HPDE6-E6E7 (cell line): ENCODE results near the gene TNFRSF12A.

Source experiments
- DNase-seq: peaks from one replicate; pipeline ENCODE4 v3.0.0; 2011; ENCODE audit warnings: missing footprints; ENCODE audit errors: extremely low spot score

TNFRSF12A gene

DNA sequence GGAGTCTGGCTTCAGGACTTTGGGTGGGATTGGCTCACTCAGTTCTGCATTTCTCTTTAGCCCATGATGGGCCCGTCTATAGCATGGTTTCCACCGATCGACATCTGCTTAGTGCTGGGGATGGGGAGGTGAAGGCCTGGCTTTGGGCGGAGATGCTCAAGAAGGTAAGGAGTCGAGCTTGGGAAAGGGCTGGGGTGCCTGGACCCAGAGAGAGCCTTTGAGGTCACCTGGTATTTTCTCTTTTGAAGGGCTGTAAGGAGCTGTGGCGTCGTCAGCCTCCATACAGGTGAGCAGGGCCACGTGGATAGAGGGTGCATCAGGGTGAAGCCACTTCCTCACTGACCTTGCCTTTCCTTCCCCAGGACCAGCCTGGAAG, 5.8 kb downstream of the TNFRSF12A start:
- DNase-seq = no peak

GRCh38 chr16:3026609-3027488, 6.7 kb downstream of the TNFRSF12A start:
- no peak for DNase-seq

DNA sequence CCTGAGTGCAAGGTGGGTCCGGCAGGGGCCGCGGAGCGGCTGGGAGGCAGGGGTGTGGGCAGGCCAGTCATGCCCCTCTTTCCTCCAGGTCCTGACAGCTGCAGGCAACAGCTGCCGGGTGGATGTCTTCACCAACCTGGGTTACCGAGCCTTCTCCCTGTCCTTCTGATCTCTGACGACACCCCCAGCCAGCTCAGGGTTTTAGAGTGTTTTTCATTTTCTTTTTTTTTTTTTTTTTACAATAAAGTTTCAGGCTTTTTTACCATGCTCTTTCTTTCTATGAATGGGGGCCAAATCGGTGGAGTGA, 7.3 kb downstream of the TNFRSF12A start:
- DNase-seq = no peak

DNA sequence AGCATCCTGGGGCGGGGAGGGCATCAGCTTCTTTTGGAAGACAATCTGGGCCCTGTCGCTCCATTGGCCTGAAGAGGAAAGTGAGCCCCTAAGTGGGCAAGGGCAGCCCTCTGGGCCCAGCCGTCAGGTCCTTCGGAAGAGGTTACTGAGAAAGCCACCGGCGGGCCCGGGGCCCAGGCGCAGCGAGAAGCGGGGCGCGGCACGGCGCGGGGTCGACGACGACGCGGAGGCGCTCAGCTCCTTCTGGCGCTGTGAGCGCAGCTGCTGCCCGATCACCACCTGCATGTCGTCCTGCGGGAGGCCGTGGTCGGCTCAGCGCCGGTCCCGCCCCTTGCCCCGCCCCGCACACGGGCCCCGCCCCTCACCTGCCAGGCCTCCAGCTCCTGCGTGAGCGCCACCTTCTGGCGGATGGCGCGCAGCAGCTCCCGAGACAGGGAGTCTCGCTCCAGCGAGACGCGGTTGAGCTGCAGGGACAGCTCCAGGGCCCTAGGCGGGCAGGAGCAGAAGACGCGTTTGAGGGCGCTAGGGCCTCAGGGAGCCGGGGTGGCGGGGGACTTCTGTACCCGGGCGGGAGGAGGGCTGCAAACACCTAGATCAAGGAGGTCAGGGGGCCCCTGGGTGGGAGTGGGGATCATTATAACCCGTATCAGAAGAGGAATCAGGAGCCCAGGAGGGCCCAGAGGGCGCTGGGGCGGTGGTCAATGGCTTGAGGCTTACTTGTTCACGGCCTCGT, 8.0 kb downstream of the TNFRSF12A start:
- DNase-seq = peak; percentile 87

- no peak for DNase-seq
Observed at GRCh38 chr16:3028716-3029319, 8.7 kb downstream of the TNFRSF12A start.

- DNase-seq = no peak
Observed at GRCh38 chr16:3029491-3030221, 9.5 kb downstream of the TNFRSF12A start.

GRCh38 chr16:3030222-3031212, 10.3 kb downstream of the TNFRSF12A start:
- DNase-seq = no peak

DNA sequence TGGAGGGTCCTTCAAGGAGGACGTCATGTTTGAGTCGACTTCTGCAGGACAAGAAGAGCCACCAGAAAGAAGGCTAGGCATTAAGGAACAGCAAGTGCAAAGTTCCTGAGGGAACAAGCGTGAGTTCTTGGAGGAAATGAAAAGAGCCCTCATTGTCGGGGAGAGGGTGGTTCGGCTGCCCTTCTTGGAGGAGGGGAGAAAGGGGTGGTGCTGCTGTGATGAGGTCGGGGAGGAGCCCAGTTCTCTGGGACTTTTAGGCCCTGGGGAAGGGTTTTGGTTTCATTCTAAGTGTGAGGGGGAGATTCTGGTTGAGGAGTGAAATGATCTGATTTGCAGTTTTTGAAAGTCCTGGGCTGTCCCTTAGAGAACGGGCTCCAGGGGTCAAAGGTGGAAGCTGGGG, 12.5 kb downstream of the TNFRSF12A start:
- no peak for DNase-seq

DNA sequence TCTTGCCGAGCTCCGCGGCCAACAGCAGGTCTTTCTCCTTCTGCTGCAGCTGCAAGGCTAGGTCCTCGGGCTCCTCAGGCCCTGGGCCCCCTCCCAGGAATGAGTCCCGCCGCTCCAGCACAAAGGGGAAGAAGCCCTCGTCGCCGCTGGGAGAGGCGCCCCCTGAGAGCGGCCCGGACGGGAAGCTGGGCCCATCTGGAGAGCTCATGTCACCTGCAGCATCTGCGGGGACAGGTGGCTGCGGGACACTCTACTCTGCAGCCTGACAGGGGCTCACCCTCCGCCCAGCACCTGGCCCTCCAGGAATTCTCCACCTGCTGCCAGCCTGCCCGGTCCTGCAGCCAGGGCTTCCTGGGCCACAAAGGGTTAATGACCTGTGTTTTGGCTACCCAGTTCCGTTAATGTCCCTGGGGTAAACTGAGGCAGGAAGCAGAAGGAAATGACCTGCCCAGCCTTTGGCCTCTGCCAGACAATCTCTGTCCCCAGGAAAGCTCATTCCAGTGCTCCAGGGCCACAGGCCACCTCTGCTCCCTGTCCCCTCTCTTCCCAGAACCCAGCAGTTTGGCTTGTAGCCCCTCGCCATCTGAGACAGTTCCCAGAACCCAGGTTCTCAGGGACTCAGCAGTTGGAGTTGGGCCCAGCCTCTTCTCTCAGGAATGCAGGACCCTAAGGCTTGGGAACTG, 15.3 kb downstream of the TNFRSF12A start:
- no peak for DNase-seq

DNA sequence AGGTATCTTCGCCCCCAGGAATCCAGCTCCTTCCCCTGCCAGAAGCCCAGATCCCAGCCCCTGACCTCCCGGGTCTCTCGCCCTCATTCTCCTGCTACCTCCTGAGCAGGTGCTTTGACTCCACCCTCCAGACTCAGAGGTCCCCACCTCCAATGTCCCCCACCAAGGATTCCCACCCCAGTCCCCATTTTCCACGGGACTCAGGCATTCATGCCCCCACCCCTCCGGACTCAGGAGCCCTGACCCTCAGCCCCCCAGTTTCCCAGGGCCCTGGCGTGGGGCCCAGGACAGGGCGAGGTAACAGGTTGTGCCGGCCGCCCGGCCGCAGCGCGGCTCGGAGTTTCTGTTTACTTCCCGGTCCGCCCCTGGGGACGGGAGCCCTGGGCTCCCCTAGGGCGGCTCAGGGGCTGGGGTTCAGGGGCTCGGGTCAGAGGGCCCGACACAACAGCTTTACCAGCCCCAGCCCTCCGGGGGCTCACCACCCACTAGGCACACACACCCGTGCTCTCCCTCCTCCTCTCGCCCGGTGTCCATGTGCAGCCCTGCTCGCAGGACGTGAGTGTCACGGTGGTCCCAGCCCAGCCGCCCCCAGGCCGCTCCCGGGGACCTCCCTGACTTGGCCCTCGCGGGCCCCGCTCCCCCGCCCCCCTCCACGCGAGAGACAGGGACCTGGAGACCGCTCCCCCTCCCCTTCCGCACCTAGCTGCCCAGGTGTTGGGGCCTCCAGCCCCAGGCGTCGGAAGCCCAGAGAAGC, 16.0 kb downstream of the TNFRSF12A start:
- DNase-seq = no peak

DNA sequence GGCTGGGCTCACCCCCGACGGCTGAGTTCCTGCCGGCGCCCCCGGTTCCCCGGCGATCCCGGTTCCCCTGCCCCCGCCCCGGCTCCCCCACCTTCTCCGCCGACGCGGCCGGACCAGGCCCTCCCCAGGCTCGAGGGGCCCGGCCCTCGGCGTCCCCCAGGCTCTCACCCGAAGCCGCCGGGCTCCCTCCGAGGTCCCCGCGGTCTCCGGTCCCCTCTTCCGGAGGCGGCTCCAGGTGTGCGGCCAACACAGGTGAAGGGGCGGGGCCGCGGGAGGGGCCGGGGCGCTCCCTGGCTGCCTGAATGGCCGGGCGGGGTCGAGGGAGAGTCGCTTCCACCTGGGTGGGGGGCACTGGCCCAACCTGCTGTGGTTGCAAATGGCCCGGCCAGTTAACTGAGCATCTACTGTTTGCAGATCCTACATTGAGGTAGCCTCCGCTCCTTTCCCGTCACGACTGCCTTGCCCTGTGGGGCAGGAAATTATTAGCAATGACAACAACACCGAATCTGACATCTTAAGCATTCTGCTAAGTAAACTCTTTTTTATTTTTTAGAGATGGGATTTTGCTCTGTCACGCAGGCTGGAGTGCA, 16.7 kb downstream of the TNFRSF12A start, which contains the start of gene BICDL2:
BICDL2 (minus strand) TSS at position 219 of the 590 bp plus-strand sequence. CDS start 1,448 bp downstream, outside the sequence.
- DNase-seq = no peak

DNA sequence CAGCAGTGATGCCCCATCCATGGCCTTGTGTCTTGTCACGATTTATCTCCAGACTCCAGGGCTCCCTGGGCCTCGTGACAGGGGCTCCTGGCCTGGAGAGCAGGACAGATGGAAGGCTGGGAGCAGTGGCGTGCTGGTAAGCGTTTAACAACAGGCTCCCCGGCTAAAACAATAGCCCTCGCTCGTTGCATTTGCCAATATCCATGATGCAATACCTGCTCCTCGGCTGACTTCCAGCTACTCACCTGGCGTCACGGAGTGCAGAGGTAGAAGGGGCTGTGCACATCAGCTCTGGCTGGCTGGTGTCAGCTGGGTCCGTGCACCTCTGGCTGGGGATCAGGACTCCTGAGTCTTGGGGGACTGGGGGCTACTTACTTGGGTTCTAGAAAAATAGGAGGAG, 18.1 kb downstream of the TNFRSF12A start:
- no peak for DNase-seq

- DNase-seq = no peak
Observed at GRCh38 chr16:3038896-3039295, 18.7 kb downstream of the TNFRSF12A start.

DNA sequence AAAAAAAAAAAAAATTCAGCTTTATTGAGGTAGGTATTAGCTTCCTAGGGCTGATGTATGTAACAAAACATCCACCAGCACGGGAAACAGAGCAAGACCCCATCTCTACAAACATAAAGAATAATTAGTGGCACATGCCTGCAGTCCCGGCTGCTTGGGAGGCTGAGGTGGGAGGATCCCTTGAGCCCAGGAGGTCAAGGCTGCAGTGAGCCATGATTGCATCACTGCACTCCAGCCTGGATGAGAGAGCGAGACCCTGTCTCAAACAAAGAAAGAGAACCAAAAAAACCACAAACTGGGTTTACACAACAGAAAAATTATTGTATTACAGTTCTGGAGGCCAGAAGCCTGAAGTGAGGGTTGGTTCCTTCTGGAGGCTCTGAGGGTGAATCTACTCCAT, 22.2 kb downstream of the TNFRSF12A start:
- DNase-seq = no peak

GRCh38 chr16:3044708-3045107, 24.5 kb downstream of the TNFRSF12A start:
- DNase-seq = no peak

- DNase-seq = no peak
Observed at GRCh38 chr16:3045758-3046640, 25.8 kb downstream of the TNFRSF12A start, which contains the start of gene MMP25. Gene MMP25 (plus strand): TSS chr16:3046561. CDS start chr16:3046918, 357 bp downstream.

GRCh38 chr16:3046641-3047386, 26.6 kb downstream of the TNFRSF12A start:
- no peak for DNase-seq
